ENCODE data around the gene GPC3.
"Not testable (repeated sequence)": the region's sequence is repeated elsewhere in the genome, so short reads cannot be mapped to it uniquely, and the experiment has no call there.

GPC3 gene

DNA sequence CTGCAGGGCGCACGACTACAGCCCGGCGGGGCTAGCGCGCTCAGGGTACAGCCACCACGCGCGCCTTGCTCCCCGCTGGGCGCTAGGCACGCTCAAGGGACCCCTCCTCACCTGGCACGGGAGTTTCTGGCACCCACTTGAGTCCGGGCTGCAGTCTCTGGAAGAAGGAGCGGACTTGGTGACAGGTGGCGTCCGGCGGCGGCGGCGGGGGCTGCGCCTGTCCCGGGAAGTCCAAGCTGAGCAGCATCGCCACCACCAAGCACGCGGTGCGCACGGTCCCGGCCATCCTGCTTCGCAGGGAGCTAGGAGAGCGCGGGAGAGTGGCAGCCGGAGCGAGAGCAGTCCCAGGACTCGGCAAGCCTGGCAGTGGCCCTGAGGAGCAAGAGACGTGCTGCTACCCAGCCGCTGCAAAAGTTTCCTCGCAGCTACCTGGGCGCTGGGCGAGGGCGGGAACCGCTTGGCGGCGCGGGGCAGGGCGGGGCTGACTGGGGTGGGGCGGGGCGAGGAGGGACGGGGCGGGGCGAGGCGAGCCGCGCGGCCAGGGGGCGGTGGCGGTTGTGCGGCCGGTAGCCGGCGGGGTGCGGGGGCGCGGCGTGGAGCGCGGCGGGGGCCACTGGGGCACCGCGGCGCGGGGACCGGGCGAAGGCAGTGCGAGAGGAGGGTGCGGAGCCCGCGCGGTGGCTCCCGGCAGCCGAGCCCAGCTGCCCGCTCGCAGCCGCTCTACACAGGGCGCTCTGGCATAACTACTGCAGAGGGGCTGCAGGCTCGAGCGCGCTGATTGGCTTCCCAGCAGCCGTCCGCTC is at the start of gene GPC3:
Gene GPC3, minus strand, starts transcription at position 431 of the 803 bp plus-strand sequence.
- peak in 1 of 2 donors; percentile 1 for DNase-seq (ENCODE audit: low read depth in 2 of 2, low spot score in 1 of 2)

DNA sequence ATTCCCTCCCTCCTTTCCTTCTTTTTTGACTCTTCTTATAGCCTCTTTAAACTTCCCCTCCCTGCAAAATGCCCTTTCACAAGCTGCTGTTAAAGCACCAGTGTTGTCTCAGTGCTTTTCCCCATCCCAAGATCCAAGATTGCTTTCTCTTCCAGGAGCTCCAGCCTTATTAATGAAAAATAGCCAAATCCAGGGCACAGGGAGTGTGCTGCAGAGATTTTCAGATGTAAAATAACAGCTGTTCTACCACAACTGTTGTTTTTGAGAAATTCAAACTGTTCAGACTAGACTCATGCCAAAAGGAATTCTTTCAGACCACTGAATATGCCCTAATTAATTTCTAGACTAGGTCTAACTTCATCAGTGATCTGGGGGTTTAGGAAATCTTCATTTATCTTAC is 47.0 kb upstream of the GPC3 start:
- no peak for DNase-seq (ENCODE audit: low read depth in 2 of 2, low spot score in 1 of 2)

DNA sequence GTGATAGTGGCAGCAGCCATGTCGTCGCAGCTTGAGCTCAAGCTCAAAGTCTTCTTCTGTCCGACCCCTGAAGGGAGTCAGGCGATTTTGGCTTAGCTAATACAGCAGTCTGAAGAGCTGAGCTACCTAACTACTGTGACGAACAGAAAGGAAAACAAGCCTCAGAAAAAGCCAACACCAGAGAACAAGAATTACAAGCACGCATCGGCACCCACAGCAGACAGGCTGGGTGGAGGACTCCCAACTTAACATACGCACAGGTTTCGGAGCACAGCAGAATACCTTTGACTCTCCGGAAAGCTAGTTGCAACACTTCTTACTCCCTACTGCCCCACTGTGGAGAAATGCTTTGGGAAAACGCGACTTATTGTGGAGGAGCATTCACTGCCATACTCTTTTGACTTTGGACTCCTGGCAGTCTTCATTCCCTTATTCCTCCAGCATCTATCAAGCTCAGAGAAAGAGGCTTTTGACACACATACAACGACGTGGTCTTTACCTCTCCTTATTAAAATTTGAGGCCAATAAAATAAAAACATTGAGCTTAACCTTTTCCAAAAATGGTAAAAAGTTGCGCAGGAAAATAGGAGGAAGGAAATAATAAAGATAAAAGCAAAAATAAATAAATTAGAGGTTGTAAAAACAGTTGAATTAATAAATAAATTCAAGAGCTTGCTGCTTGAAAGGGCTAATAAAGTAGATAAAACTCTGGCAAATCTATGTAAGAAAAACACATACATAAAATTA is 41.3 kb upstream of the GPC3 start:
- DNase-seq (ENCODE audit: low read depth in 2 of 2, low spot score in 1 of 2), result no peak

DNA sequence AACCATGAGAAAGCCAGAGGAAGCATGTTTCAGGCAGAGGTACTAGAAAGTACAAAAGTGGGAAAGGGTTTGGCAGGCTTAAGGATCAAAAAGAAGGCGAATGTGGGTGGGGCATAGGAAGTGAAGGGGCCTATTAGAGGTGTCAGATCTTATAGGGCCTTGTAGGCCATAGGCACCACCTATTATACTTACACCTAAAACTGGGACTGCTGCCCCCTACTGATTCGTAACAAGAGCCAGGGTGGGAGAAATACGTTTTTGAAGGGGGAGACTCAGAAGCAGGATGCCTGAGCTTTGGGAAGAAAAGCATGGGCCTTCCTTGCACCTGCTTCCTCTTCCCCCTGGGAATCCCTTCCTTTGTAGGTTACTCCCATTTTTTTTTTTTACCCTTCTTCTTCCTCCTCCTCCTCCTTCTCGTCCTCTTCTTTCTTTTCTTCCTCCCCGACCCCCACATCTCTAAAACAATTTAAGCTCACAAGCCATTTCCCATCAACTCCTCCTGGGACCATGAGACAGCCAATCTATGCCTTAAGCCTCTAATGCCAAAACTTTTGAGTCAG is 40.7 kb upstream of the GPC3 start:
- DNase-seq (ENCODE audit: low read depth in 2 of 2, low spot score in 1 of 2), result no peak

DNA sequence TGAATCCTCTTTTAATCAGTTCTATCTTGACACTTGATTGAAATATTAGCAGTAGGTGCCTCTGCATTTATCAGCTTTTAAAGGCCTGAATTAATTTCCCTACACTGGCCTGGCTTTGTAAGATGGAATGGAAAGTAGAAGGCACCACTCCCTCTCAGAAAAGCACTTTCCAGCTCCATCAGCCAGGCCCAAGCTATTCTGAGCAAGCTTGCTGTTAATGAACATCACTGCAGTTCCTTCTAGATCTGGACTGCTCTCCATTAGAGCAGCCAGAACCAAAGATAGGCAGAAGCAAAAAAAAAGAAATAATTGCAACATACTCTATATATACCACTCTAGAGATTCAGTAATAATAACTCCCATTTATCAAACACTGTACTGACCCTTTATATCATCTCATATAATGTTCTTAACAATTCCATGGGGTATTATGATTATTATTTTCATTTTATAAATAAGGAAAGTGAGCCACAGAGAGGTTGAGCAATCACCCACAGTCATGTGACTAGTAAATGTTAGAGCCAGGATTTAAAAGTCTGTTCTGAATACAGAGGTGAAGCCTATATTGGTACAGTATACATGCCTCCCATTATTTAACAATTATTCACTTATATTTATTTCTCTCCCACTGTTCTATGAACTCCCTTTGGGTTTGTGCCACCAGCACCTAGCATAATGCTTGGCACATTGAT is 39.4 kb upstream of the GPC3 start:
- no peak for DNase-seq (ENCODE audit: low read depth in 2 of 2, low spot score in 1 of 2)

DNA sequence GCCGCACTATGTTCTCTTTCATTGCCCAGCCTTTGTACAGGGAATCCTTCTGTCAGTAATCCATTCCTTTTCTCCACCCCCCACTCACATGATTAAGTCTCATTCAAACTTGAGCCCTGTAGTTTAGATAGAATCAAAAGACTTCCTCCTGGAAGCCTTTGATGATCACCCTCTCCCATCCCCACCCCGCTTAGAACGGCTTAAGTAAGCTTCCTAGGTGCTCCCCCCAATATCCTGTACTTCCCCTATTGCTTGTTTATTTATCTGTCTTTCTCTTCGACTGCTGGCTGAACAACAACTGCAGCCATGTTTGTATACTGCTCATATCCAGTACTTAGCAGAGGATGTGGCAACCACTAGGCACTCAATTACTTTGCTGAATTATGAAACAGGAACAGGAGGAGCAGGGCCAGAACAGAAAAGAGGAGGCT is 38.5 kb upstream of the GPC3 start:
- no peak for DNase-seq (ENCODE audit: low read depth in 2 of 2, low spot score in 1 of 2)

DNA sequence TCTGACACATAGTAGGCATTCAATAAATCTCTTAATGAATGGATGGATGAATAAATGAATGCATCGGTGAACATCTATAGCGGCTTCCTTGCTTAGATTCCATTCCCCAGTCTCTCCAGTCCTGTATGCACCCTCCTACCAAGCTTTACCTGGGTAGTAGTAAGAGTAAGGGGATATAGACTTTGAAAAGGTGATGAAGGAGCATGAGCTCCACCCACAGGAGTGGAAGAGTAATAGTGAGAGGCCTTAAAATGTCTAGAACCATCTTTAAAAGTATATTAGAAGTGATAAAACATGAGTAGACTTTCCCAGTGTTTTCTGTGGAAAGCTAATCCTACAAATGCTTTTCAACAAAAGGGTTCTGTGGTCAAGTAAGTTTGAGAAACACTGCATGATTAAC is 35.5 kb upstream of the GPC3 start:
- no peak for DNase-seq (ENCODE audit: low read depth in 2 of 2, low spot score in 1 of 2)

DNA sequence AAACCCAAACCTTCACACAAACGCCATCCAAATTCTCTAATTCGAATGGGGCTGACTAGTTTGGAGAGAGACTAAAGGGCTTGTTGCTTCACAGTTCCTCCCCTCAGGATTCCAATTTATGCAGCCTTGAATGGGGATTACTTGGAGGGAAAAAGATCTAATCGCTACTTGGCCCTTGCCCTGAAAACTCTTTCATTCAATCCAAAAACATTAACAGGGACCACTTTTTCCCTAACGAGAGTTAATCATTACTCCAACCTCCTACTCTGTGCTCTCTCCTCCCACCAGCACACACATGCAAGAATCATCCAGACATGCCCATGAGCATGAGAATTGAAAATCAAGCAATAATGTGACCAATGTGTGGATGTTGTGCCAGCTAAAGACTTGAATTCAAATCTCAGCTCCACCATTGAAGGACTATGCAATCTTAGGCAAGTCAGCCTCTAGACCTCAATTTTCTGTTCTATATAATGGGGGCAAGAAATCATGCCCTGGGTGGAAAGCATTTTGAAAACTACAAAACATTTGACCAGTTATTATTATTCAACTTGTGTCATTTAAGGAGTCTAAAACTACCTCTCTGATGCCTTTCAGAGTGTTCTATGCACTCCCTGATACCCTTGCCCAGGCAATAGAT is 34.3 kb upstream of the GPC3 start:
- no peak for DNase-seq (ENCODE audit: low read depth in 2 of 2, low spot score in 1 of 2)

DNA sequence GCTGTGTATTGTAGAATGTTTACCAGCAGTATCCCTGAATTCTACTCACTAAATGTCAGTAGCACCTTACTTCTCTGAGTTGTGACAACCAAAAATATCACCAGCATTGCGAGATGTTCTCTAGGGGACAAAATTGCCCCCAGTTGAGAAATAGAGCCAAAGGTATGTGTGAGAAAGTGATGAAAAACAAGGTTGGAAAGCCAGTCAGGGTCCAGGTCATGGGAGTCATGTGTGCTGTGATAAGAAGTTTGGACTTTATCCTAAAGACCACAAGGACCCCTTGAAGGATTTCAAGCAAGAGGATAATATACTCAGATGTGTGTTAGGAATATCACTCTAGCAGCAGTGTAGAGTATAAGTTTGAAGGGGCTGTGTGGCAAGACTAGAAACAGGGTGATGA is 30.9 kb upstream of the GPC3 start:
- DNase-seq (ENCODE audit: low read depth in 2 of 2, low spot score in 1 of 2), result not testable (repeated sequence)

DNA sequence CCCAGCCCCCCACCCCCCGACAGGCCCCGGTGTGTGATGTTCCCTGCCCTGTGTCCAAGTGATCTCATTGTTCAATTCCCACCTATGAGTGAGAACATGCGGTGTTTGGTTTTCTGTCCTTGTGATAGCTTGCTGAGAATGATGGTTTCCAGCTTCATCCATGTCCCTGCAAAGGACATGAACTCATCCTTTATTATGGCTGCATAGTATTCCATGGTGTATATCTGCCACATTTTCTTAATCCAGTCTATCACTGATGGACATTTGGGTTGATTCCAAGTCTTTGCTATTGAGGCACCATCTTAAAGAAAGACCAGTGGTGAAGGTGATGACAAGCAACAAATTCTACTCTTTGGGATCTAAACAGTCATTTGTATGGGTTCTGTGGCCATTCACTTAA is 30.1 kb upstream of the GPC3 start:
- not testable (repeated sequence) for DNase-seq (ENCODE audit: low read depth in 2 of 2, low spot score in 1 of 2)

DNA sequence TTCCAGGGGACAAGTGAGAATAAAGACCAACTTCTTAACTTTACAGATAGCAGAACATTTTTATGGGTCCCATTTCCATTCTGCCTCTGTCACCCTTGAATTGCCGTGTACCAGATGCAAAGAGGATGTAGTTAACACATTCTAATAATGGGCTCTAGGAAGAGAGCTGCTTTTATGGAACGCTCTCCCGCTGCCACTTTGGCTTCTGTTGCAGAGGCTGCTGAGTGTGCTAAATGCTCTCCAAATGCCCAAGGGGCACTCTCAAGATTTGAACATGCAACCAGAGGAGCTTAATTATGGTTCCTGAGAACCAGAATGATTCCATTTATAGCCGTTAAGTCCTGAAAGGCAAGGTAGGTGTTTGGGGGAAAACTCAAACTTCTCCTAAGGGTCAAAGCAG is 28.1 kb upstream of the GPC3 start:
- DNase-seq (ENCODE audit: low read depth in 2 of 2, low spot score in 1 of 2), result no peak

DNA sequence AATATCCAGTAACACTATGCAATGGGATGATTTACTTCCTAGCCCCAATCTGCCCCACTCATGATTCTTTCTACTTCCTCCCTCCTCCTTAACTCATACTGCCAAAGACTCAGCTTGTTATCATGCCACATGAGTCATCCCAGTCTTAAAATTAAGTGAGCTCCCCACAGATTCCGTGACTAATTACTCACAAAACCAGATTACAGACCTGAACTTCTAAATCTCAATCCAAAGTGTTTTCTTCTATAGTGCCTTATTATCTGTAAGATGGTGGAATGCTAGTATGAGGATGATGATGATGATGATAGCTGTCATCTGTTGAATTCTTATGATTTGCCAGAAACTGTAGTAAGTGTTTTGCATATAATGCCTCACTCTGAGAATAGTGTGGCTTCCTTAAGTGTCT is 27.7 kb upstream of the GPC3 start:
- DNase-seq (ENCODE audit: low read depth in 2 of 2, low spot score in 1 of 2), result no peak

DNA sequence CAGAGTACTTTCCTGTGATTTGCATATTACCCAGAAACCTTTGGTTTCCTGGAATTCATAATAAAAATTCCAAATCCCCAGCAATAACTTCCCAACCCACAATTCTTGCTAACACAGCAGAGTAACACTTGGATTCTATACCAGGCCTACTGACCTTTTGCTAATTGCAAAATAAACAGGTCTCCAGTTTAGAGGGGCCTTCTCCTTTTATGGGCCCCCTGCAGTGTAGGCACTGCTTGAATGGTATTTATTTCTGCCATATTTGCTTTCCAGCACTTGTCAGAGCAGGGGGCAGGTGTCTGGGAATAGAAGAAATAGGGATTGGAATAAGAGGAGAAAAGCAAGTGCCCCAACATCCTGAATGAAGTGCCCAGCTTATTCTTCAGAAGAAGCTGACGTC is 25.3 kb upstream of the GPC3 start:
- no peak for DNase-seq (ENCODE audit: low read depth in 2 of 2, low spot score in 1 of 2)

DNA sequence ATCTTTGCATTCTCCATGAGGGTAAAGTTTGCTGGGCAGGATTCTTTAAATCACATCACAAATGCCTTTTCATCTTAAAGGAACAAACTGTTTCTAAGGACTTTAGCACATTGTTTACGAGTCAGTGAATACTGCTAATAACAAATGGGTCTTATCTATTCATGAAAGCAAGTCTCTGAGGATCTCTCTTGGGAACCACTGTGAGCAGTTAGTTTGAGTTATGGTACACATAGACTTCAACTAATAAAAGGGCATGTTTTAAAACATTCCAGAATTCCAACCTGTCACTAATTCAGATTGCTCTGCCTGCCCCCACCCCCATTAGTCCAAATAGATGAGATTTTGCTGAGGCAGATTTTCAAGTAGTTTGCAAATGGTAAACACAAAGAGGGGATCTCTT is 22.3 kb upstream of the GPC3 start:
- no peak for DNase-seq (ENCODE audit: low read depth in 2 of 2, low spot score in 1 of 2)

DNA sequence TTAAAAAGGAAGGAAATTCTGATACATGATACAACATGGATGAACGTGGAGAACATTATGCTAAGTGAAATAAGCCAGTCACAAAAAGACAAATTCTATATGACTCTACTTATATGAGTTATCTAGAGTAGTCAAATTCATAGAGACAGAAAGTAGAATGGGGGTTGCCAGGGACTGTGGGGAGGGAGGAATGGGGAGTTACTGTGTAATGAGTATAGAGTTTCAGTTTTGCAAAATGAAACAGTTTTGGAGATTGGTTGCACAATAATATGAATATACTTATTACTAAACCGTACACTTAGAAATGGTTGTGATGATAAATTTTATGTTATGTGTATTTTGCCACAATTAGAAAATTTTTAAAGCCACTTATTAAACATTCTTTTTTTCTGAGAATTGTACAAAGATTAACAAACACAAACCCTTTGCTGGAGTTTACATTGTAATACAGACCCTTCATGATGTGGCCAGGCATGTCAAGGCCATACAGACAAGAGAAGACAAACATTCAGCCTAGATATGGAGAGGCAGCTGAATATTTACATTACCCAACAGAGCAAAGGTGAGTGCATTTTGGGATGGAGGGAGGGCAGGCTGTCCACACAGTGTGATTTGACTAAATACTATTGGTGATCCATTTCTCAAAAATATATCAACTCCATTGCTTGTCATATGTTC is 21.2 kb upstream of the GPC3 start:
- DNase-seq (ENCODE audit: low read depth in 2 of 2, low spot score in 1 of 2), result no peak

DNA sequence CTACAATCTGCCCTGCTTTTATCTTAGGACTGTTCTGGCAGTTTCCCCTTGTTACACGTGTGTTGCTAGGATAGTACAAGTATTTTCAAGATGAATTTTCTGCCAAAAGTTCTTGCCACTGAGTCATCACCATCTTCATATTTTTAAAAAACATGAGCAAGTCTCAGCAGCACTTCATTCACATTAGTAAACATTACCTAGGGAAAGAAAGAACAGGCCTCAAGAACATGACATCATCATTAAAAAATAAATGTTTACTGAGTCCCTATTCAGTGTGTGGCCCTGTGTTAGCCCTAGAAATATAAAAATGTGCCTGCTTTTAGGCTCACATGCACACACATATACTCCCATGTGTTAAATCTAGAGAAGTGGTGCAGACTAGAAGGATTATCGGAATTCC is 18.7 kb upstream of the GPC3 start:
- no peak for DNase-seq (ENCODE audit: low read depth in 2 of 2, low spot score in 1 of 2)

DNA sequence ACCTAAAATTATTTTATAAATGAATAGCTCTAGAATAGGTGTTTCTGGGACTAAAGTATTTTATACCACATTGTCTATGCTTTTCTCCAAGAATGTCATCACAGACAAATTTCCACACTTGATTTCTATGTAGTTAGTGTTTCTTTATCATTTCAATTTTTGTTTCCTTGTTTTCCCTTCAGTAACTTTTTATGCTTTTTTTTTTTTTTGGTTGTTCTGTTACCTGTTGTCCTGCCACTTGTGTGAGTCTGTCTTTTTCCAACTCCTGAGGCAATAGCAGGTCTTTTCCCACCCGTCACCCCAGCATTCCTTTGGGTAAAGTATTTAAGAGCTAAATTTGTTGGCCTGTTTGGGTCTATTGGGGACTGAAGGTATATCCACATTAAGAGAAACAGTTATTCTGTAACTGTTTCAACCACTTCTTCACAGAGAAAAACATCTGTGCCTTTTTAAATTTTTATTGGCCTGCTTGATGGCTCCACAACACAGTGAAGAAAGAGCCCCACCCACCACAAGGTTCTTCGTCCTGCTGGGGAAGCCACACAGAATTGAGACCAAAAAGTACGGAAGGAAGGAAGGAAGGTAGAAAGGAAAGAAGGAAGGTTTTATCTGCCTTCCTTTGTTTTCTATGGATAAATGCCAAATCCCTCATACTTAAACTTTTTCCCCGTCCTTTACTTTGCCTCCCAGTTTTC is 17.7 kb upstream of the GPC3 start:
- no peak for DNase-seq (ENCODE audit: low read depth in 2 of 2, low spot score in 1 of 2)

DNA sequence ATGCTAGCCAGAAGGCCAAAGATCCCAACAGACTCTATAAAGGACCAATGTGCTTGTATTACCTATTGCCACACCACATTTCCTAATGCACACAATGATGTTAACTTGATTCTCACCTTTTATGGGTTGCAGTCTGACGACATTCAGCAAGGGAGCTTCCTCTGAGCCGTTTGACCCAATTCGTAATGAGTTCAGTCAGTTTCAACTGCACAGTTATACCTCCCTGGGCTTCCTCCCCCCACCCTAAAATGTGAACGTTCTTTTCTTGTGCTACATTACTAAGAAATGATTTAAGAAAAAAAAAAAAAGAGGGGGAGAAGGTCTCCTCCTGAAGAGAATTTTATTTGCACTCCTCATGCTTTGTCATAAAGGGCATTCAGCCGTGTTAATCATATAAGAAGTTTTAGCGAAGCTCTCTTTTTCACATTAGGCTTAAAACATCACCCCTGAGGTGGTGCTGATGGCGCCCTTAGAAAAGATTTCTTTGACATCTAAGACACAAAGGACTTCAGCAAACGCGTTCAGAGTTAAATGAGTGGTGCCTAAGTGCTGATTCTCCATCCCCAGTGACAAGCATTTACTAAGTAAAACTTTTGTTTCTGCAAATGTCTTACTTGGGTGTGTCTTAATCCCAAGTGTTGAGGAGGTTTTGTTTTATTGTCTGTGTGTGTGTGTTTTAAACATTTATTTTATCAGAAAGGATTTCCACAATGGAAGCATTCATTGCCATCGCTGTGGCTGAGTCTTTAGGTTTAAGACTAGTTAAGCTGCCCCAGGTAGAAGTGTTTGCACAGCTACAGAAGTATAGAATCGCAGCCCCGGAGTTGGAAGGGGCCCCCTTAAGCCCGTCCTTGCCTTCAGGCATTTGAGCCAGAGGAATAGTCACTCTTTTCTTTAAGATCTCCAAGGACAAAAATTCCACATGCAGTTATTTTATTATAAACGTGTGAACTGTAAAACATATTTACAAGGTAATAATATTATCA is 15.2 kb upstream of the GPC3 start:
- no peak for DNase-seq (ENCODE audit: low read depth in 2 of 2, low spot score in 1 of 2)

All from stimulated activated CD8-positive, alpha-beta memory T cell treated with anti-CD3 and anti-CD28 coated beads, Interleukin-4, amount 100 ng/mL, for 4 hours (primary cell).